IPS-11a (cell line): Measurements from ENCODE around the gene TAF1B.

Experiments
- H3K4me3 ChIP-seq: one replicate; pipeline ENCODE4 v1.5.1; 2013; ENCODE audit warnings: low read depth, low read length, control low read depth

Gene TAF1B

DNA sequence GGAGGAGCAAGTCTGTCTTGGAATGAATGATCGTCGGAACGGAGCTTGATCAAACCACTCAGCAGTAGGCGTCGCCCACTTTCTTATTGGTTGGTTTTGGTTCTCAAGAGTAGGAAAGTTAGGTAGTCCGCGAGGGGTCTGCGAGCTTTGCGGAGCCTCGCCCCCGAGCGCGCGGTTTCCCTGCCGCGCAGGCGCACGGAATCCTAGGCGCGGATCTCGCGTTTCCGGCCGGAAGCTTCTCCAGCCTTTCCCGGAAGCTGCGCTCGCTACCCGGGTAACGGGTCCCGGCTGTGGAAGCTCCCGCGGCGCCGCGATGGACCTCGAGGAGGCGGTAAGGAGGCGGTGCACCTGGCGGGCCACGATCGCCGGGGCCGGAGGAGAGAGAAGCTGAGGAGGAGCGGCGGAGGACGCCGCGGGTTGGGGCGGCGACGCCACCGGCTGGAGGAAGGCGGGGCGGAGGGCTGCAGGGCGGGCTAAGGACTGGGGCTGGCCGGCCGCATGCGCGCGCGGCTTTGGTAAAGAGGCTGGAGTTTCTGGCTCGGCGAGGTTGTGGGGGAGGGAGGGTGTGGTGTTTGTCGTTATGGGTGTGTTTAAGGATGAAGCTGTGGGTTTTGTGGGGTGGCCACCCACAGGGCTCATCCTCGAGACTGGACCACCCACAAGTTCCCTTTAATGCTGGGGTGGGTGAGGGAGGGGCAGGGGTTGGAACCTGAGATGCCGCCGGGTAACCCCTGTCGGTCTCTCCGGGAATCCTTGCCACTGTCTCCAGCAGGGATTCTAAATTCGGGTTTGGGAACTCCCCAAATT is at the start of gene TAF1B:
Gene TAF1B (plus strand): TSS at position 246 of the 807 bp plus-strand sequence. CDS start 68 bp downstream, at position 314.
- peak within 1 kb of the TSS; percentile 65 for H3K4me3 ChIP-seq

DNA sequence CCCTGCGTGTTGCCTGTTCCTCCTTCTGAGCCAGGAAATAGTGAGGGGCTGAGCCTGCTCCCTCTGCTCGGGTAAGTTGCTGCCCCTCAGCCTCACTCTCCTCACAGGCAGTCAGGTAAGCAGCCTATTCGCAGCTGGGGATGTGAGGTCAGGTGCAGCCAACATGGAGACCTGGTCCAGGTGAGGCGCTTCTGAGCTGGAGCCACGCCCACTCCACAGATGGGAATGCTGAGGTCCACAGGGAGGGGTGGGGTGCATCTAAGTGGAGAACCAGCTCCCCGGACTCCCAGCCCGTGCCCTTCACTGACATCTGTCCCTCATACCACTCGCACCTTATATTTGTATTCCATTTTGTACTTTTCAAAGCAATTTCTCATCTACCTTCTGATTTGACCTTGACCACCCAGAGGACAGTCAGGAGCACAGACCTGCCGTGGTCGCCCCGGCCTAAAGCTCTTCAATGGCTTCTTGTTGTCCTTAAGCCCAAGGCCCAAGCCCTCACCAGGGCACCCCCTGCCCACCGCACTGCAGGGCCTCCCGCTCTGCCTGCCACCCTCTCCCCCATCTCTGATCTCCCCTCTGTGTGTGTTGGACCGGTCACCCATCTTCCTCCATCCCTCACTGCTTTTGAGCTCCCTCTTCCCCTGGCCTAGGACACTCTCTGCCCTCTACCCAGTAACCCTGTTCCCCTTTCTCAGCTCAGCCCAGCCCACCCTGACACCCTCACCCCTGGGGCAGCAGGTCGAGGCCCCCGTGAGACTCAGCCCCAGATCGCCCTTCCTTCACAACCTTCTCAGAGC is 49.2 kb upstream of the TAF1B start:
- no peak overlapping the region for H3K4me3 ChIP-seq

DNA sequence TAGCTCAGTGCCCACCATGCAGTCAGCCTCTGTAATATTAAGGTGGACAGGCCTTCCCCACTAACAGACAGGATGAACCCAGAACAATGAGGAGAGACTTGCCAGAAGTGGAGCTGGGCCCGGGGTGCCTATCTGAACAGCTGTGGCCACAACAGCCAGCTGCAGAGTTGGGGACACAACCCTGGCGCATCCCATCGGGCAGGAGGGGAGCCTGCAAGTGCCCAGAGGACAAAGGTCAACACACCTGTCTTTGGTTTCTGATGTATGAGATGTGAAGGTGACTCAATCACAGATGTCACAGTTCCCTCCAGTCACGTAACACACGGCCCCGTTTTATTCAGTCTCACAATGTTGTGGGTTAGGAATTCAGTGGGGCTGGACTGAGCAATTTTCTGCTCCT is 48.2 kb upstream of the TAF1B start:
- no peak overlapping the region for H3K4me3 ChIP-seq

DNA sequence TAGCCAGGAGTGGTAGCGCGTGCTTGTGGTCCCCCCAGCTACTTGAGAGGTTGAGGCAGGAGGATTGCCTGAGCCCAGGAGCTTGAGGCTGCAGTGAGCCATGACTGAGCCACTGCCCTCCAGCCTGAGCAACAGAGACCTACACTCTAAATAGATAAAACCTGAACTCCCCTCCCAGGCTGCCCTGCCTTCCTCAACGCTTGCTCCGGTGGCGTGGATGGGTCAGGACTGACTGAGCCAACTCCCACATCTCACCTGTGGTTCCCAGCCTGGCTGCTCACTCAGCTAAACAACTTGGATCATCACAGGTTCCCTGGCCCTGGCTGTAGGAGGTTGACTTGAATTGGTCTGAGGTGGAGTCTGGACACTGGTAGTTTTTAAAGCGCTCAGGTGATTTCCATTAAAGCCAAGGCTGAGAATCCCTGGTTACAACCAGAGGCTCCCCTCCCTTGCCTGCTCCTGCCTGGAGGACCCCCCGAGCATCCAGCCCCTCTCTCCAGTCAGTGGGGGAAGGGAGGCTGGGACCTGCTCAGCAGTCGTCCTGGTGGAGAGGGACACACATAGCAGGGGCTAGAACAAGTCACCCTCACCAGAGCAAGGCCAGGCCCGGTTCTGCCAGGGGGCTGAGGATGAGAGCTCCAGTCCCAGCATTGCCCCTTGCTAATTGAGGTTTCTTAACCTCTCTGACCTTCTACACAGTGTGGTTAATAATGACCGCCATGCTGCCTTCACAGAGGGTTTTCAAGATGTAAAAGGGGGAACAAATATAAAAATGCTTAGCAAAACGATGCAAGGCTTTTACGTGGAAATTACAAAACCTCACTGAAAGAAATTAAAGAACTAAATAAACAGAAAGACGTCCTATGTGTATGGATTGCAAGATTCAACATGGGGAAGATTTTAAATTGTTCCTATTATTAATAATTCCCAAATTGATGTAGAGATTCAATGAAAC is 46.9 kb upstream of the TAF1B start:
- no peak overlapping the region for H3K4me3 ChIP-seq

DNA sequence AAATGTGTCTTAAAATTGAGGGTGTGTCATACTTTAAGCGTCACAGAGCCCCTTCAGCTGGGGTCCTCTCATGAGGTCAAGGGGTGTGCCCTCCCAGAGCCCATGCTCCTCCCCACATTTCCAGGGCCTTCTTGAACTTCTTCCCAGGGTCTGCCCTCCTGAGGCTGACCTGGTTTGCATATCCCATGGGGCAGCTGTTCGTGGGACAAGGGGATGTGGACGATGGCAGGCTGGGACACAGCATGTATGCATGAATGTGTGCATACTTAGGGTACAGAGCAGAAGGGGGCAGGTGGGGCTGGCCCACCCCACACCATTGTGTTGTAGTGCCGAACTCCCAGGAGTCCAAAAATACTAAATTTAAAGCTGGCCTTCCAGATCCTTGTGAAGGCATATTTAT is 46.2 kb upstream of the TAF1B start:
- no peak overlapping the region for H3K4me3 ChIP-seq

DNA sequence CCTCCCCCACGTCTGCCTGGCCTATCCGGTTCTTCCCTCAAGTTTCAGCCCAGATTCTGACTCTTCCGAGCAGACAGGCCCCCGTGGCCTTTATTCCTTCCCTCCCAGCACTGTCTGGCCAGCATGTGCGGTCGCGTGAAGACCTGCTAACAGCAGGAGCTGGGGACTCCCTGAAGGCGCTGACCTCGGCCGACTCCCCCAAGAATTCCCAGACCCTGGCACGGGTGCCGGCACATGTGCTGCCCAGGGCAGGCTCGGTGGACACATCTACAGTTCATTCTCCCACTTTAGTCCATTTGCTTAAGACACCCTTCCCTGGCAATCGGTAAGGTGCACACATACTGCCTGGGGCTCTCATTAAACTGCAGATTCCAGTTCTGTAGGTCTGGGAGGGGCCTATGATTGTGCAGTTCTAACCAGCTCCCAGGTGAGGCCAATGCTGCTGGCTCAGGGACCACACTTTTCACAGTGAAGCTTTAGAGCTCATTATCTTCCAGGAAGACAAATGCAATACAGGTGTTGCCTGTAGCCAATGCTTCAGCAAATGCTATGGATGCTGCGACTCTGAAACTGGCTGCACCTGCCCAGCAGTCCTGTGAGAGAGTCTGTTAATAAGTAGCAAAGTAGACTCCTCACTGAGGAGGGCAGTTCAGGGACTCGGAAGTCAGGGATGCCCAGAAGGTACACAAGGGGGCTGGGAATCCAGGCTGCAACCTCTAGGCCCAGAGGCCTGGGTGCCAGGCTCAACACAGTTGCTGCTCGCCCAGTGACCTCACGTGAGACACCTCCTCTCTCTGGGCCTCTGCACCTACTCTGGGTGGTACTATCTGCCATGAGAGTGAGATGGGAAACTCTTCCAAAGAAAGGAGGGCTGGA is 45.4 kb upstream of the TAF1B start:
- no peak overlapping the region for H3K4me3 ChIP-seq

DNA sequence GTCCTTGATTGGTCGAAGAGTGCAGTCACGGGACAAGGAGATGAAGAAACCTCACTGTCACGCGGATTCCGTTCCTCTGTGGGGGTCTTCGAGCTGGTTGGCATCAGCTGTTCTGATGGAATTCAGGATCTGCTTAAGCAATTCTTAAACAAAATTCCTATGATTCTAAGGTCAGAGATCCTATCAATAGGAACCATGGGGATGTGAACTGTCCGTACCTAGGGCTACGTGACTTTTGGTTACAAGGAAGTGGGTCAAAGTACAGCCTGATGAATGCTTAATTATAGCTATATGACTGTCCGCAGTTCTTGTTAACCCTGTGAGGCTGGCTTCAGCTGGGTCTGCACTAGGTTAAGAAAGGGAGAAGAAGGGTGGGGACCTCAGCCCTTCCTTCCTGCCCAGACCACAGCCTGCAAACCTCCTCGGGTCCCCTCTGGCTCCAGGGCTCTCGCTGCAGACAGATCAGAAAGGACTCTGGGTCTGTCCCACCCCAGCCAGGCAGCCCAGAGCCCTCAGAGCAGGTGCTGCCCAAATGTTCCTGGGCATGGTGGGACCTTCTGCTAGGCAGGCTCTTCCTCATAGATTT is 44.2 kb upstream of the TAF1B start:
- no peak overlapping the region for H3K4me3 ChIP-seq

DNA sequence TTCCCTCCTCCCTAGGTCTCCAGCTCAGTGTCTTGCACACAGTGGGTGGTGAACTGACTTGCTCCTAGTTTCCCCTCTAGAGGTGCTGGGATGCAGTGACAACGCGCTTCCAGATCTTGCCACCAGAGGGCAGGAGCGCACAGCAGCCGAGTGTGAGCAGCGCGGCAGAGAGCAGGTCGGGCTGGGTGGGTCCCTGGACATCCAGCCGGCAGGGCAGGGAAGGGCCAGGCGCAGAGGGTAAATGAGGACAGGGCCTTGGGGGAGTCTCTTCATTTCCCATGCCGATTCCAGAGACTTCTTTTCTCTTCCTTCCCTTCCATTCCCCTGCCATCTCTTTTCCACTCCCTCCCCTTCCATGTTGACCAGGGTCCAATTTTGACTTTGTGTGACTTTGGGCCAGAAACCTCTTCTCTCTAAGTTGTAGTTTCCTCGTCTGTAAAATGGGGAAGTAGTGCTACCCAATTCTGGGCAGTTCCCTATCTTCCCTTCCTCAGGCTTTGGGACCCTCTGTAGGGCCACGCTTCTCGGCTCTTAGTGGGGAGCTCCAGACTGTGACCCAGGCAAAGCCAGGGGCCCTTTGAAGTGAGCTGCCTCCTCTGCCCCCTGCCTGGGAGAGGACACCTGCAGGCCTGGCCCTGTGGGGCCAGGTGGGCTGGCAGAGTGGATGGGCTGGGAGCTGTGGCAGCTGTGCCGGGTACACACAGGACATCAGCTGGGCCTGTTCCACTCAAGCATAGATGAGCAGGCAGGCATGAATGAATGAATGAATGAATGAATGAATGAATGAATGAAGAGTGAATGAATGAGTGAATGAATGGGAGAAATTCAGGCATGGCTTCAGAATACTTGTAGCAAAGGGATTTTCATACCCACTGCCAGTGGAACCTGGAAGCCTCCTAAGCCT is 43.3 kb upstream of the TAF1B start:
- no peak overlapping the region for H3K4me3 ChIP-seq

DNA sequence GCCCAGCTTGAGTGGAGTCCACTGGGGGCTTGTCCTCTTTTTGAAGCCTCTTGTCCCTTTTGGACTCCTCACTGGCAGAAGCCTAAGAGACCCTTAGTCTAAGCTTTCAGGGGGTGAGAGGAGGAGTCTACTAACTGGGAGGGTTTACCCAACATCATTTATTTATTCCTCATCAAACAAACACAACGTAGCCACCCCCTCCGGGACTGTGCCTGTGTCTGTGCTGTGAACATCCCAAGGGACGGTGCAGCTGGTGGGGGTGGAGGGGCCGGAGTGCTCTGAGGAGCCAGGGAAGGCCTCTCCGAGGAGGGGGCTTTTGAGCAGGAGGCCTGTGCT is 42.7 kb upstream of the TAF1B start:
- H3K4me3 ChIP-seq: no peak overlapping the region

DNA sequence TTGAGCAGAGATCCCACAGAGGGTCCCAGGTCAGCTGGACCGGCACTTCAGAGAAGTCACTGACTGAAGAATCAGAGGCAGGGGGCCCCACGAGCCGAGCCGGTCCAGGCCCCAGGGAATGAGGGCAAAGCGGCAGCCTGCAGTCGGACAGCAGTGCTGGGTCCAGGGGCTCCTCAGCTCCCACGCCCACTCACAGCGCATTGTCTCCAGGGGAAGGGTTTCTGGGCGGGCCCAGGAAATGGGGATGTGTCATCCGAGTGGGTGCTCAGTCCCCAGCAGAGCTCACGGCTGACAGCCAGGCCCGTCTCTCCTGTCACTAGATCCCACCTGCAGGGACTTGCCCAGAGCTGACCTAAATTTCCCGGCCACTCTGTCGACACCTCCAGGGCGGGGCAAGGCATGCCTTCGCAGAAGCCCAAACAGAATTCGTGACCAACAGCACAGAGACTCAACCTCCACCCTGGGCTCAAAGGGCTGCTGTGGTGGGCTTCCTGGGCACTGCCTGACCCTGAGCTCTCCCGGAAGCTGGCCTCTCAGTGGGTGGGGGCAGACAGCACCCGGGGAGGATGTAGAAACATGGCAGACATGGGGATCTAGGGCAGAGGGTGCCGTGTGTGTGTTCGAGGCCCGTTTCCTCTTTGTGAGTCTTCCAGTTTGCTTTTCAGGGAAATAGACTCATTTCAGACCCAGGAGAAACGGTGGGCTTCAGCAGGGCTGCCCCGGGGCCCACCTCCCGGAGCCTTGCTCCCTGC is 42.1 kb upstream of the TAF1B start:
- no peak overlapping the region for H3K4me3 ChIP-seq

DNA sequence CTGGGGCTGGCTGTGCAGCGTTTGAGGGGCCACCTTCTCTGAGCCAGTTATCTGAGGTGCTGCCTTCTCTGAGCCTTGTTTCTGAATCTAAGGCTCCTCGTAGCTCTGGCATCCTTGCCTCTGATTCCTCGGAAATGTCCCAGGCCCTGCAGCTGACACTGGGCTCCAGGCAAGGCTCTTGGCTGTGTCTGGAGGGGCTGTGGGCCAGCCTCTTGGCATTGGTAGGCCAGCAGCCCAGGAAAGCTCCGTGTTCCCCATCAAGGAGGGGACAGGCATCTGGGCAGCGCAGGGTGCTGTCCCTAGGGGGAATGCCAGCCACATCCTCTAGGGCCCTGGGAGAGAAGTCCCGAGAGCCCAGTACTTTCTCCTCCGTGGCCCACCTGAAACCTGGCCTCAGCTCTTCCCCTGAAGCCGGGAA is 40.7 kb upstream of the TAF1B start:
- H3K4me3 ChIP-seq: no peak overlapping the region

DNA sequence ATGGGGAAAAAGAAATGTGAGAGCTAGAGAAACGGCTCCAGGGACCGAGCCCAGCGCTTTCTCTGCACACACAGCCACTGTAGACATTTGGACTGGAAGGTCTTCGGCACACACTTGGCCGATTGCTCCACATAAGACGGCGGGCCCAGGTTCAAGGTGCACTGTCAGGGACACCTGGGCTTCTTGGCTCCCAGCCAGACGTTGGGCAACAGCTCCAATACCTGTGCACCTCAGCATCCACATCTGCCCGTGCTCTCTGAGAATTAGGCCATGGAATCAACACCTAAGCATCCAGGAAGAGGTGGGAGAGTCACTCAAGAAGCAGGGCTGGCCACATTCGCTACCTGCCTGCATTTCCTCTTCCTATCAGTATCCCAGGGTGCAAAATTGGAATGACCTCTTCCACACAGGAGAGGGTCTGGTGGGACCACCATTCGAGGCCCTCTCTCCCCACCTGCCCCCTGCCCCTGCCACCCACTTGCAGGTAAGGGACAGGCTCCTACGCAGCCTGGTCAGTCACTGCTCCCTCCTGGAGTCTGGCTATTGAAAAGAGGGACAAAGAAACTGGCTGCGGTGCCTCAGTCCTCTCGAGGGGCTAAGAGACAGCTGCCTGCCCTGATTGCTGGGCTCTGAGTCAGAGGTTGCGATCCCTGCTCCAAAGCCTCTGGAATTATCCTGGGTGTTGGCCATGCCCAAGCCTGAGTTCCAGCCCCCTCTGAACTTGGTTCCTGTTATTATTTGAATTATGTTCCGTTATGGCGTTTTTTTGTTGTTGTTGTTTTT is 40.1 kb upstream of the TAF1B start:
- no peak overlapping the region for H3K4me3 ChIP-seq

DNA sequence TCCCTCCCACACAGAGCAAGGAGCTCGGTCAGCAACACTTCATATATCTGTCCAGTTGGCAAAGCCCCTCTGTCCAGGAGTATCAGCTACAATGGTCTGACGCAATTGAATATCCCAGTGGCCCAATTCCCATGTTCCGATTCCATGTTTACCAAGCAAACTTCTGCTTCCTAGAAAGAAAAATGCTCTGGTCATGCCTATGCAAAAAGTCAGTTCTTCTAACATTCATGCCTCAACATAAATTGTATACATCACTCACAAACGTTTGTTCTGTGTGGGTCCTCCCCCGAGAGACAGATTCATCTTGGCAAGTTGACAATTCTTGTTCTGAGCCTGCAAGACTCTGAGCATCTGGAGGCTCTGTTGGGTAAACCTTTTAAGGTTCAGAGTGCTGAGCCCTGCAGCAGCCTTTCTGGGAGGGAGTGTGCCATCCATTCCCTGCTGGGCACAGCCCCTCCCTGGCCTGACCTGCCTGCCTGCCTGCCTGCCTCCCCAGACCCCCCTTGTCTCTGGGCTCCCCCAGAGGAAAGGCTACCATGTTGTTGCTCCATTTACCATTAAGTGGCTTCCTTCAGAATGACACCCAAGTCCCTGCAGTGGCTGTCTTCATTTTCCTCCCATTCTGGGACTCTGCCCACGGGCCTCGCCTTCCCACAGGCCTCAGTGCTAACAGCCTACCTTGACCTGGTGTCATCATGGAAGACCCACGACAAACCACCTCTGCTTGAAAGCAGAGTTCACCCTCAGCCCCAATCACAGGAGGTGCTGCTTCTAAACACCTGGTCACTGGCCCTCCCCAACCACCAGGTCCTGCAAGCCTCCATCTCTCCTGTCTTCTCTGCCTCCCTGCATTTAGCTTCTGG is 37.6 kb upstream of the TAF1B start:
- no peak overlapping the region for H3K4me3 ChIP-seq

DNA sequence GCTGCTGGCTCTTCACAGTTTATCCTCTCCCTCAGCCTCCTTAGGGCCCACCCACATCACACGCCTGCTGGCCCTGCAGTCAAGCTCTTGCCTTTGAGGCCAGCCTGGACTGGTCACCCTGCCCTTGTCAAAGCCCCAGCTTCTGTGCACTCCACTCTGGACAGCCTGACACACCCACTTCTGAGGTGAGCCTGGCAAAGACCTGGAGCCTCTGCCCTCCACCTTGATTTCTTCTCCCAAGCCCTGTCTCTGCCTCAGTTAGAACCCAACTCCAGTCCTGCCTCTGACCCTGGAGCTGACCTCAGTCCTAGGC is 37.0 kb upstream of the TAF1B start:
- H3K4me3 ChIP-seq: no peak overlapping the region

DNA sequence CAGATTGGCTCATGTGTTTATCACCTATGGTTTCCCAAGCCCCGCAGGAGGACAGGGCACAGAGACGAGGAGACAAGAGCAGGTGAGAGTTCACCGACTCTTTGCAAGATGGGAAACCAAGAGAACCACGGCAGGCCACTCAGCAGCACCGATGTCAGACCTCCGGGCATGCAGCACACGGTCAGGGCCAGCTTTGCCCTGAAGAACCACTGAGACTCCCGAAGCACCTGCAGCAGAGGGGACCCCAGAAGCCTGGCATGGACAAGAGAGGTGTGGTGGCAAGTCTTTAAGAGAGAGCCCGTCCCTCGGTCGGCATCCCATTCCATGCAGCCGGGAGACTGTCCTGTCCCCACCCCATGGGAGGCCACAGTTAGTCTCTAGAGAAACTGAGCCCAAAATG is 36.6 kb upstream of the TAF1B start:
- H3K4me3 ChIP-seq: no peak overlapping the region

DNA sequence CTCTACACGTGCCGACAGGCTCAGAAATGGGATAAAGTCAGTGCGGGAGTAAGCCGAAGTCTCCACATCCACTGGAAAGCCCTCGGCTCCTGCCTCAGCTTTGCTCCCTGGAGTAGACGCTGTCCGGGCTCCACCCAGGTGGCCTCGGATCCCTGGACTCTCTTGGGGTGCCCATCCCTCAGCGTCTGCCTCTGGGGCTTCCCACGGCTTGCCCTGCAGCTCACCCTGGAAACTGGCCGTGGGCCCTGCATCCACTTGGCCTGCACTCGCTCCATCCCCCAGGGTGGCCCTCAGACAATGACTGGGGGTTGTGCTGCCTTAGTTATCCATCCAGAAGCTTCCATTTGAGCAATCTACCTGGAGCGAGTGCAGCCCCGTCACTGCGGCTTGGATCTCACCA is 36.2 kb upstream of the TAF1B start:
- H3K4me3 ChIP-seq: no peak overlapping the region
